IMR-90 (cell line): Measurements from ENCODE around the gene DUSP11.

Experiments
- BHLHE40 ChIP-seq: fragments of 150-350 bp; IDR thresholded peaks from 2 replicates; pipeline ENCODE4 v1.6.1; 2016; ENCODE audit warnings: mild to moderate bottlenecking, low read depth, low read length
- CEBPB ChIP-seq: IDR thresholded peaks from 2 replicates; pipeline ENCODE4 v1.6.1; 2012; ENCODE audit warnings: low read depth, low read length, improper control_type of control experiment
- CTCF ChIP-seq: conservative IDR thresholded peaks from 2 replicates; pipeline ENCODE4 v1.5.1; 2012; ENCODE audit warnings: mild to moderate bottlenecking, low read depth, low read length, improper control_type of control experiment
- ELK1 ChIP-seq: fragments of 150-350 bp; IDR thresholded peaks from 2 replicates; pipeline ENCODE4 v1.6.1; 2016; ENCODE audit warnings: low read depth, mild to moderate bottlenecking, low read length, moderate library complexity, borderline replicate concordance
- FOS ChIP-seq: fragments of 150-350 bp; IDR thresholded peaks from 2 replicates; pipeline ENCODE4 v1.6.1; 2016; ENCODE audit warnings: low read depth, low read length
- MAFK ChIP-seq: IDR thresholded peaks from 2 replicates; pipeline ENCODE4 v1.6.1; 2012; ENCODE audit warnings: low read depth, low read length, improper control_type of control experiment
- MXI1 ChIP-seq: IDR thresholded peaks from 2 replicates; pipeline ENCODE4 v1.6.1; 2012; ENCODE audit warnings: low read depth, mild to moderate bottlenecking, low read length, moderate library complexity, borderline replicate concordance
- POLR2A ChIP-seq: IDR thresholded peaks from 2 replicates; pipeline ENCODE4 v1.6.1; 2012; ENCODE audit warnings: mild to moderate bottlenecking, low read depth, low read length
- RAD21 ChIP-seq: IDR thresholded peaks from 2 replicates; pipeline ENCODE4 v1.6.1; 2012; ENCODE audit warnings: low read length, improper control_type of control experiment
- RCOR1 ChIP-seq: IDR thresholded peaks from 2 replicates; pipeline ENCODE4 v1.6.1; 2012; ENCODE audit warnings: mild to moderate bottlenecking, low read length, improper control_type of control experiment; ENCODE audit not compliant: insufficient replicate concordance
- SMC3 ChIP-seq: fragments of 150-350 bp; IDR thresholded peaks from 2 replicates; pipeline ENCODE4 v1.6.1; 2016; ENCODE audit warnings: low read depth, mild to moderate bottlenecking, antibody characterized with exemption, low read length, moderate library complexity
- USF2 ChIP-seq: fragments of 150-350 bp; IDR thresholded peaks from 2 replicates; pipeline ENCODE4 v1.6.1; 2017; ENCODE audit warnings: mild to moderate bottlenecking, antibody characterized with exemption, low read length, low read depth

DNA sequence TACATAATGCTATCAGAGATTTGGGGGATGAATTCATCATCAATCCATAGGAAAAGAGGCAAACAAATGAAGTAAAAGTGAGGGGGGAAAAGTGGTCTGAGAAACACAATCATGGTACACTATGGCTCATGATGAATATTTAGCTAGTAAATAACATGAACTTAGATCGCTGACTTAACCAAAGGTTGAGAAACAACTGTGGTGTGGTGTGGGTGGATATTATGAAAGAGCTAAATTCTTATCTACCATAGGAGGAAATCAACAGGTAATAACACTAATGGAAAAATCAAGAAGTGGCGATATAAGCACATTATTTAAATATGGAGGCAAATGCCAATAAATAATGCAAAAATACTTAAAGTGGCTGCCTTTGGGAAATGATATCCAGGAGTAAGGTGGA lies 30.6 kb downstream of the DUSP11 start:
- no peak for TF ChIP-seq CTCF
- no peak for TF ChIP-seq POLR2A
- TF ChIP-seq RCOR1, result no peak
- no peak for TF ChIP-seq ELK1
- TF ChIP-seq MXI1, result no peak
- no peak for TF ChIP-seq FOS
- TF ChIP-seq CEBPB, result no peak
- no peak for TF ChIP-seq MAFK
- TF ChIP-seq RAD21, result no peak
- no peak for TF ChIP-seq SMC3
- TF ChIP-seq USF2, result no peak
- no peak for TF ChIP-seq BHLHE40
